Jurkat, Clone E6-1 (cell line): ENCODE results near the gene VDAC1.
A peak's percentile ranks its signal among the peaks of the same experiment; 100 is the strongest.
"Not testable (repeated sequence)": the region's sequence is repeated elsewhere in the genome, so short reads cannot be mapped to it uniquely, and the experiment has no call there.

Experiments used
- DNase-seq: peaks from one replicate; pipeline ENCODE4 v3.0.0-alpha.2; 2011; ENCODE audit warnings: low read depth, low spot score
- H3K4me3 ChIP-seq: 2 replicates; pipeline ENCODE4 v1.5.1; 2011; ENCODE audit warnings: mild to moderate bottlenecking, low read length, control low read depth, moderate library complexity

VDAC1 gene

DNA sequence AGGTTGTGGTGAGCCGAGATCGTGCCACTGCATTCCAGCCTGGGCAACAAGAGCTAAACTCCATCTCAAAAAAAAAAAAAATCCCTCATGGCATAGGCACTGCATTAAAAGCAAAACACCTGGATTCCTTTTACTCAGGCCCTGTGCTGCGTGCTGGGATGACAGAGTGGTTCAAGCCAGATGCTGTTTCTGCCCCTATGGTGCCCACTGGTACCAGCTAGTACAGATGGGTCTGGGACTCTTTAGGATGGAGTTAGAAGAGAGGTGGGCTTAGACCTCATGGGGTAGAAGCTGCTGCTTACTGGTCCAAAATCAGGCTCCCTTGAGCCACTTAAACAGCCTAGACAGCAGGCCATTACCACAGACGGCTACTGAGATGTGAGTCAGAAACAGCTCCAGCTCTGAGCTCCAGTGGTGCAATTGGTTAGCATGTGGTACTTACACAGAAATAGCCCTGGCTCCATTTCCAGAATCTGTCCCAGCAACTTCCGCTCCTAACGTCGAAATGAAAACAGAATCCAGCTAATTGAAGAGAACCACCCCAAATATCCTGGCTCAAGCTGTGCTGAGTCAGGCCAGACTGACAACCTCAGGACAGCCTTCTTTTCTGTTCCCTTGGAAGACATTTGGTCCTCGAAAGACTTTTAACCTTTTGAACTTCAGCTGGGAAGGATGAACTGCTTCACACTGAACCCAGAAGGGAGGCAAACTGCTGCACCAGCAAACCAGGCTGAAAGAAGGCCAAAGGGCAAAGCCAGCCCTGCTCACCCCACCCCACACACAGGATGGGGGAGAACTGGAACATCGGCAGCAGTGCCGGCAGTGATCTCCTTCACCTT lies 51.8 kb downstream of the VDAC1 start:
- H3K4me3 ChIP-seq = no peak overlapping the region
- no peak for DNase-seq

DNA sequence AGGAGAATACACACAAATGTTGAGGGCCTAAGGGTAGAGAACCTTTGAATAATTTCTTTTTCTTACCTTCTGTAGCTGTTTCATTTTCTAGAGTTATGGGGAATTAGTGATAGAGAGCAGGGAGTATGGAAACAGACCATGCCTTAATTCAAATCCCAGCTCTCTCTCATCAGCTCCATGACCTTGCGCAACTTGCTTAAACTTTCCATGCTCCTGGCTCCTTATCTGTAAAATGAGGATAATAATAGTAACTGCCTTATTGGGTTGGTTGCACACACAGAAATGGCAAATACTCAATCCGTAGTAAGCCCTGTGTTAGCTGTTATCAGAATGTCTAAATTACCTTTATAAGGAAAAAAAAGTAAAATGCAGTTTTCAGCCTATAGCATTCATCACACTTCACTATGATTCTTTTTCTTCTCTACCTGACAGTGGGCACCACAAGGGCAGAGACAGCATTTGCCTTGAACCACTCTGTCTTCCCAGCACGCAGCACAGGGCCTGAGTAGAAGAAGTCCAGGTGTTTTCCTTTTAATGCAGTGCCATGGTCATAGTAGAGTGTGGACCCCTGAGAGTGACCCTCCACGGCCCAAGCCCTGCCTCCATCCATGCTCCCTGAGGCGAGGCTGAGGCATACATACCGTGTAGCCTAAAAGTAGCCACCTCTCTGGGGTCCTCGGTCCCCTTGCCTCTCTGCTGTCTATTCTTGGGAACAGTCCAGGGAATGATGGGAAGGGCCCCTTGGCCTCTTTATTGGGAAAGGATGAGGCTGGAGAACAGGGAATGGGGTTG lies 53.8 kb downstream of the VDAC1 start:
- no peak overlapping the region for H3K4me3 ChIP-seq
- DNase-seq = no peak

DNA sequence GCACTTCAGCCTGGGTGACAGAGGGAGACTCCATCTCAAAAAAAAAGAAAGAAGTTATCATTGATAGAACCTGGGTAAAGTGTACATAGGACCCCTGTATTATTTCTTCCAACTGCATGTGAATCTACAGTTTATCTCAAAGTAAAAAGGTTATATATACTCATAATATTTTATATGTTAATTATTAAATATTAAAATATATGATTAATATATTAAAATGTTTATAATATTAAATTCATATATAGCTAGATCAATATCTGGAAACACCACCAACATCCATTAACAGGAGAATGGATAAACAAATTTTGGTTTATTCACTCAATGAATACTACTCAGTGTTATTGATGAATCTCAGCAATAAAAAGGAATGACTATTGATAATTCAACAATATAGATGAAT lies 56.1 kb downstream of the VDAC1 start:
- DNase-seq = no peak
- no peak overlapping the region for H3K4me3 ChIP-seq

DNA sequence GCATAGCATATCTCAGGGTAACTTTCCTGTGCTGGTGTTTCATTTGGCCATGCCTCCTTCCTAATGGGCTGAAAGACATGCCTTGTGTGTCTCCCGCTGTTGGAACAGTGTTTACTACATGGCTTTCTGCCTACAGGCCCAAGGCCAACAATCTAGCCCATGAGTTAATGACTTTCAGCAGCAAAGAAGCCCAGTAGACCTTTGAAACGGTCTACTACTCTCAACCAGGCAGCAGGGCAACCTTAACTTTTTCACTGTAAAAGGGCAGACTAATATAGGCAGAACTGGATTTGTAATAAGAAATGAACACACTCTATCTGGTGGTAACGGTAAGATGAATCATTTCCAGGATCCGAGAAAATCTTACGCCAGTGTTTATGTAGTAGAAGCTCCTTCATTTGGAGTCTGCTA lies 57.3 kb downstream of the VDAC1 start:
- no peak for DNase-seq
- H3K4me3 ChIP-seq = no peak overlapping the region

DNA sequence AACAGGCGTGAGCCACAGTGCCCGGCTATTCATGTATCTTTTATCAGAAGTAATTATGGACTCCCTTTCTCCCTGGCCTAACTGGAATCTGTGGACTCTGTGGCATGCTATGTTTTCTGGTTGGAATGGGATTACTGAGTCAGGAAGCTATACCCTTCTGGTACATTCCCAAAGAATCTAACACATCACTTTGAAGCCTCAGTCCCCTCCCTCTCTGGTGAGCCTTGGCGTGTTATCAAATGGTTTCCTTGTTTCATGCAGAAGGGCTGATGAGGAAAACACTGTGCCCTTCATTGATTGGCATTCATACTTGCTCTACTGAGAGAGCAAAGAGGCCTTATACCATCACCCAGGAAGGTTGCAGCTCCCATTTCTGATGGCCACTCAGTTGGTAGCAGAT lies 59.2 kb downstream of the VDAC1 start:
- no peak overlapping the region for H3K4me3 ChIP-seq
- no peak for DNase-seq

DNA sequence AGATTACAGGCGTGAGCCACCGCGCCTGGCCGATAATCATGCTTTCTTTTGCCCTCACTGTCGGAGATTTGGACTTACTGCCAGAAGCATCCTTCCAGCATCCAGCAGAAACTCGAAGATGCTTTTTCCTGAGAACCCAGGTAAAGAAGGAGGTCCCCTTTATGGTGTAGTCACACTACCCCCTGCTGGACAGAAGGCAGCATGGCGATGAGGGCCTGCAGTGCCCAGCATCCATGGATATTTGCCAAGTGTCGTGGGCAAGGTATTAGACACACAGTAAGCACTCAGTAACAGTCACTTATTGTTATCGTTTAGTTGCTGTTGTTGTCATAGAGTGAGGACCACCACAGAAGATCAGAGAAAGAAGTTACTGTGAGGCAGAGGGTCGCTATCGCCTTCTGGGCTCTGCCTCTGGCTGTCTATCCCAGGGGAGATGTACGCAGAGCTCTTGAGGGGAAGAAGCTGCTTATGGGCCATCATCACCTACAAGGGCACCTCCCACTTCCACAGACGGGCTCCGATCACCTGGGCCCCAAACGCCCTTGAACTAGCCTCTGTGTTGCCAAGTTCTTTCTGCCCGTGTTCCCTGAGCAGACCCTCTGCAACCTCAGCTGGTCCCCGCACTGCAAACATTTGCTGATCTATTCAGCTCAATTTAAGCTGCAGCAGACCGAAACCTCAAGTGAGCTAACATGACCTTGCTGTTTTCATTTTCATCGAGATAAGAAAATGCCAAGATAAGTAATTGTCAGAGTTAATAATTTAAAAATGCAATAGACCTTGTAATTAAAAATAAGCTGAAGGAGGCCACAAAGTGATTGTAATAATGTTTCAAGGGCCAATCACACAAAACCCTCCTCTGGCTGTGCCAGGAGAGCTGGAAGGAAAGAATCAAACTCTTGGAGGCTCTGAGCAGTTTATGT lies 60.3 kb downstream of the VDAC1 start:
- H3K4me3 ChIP-seq = no peak overlapping the region
- DNase-seq = peak; percentile 28

DNA sequence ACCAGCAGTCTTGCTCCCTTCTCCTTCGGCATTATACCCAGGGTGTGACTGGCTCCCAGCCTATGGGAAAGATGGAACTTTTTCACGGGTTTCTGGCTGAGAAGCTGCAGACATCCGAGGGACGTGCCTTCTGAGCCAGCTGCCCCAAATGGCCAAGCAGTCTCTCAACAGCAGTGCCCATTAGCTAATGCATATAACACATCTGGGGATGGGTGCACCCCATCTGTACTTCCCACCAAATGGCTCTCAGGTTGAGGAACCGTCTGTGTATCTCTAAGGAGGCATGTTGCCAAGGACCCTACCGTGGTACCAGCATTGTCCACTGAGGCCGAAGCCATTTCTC lies 61.3 kb downstream of the VDAC1 start:
- no peak for DNase-seq
- no peak overlapping the region for H3K4me3 ChIP-seq

DNA sequence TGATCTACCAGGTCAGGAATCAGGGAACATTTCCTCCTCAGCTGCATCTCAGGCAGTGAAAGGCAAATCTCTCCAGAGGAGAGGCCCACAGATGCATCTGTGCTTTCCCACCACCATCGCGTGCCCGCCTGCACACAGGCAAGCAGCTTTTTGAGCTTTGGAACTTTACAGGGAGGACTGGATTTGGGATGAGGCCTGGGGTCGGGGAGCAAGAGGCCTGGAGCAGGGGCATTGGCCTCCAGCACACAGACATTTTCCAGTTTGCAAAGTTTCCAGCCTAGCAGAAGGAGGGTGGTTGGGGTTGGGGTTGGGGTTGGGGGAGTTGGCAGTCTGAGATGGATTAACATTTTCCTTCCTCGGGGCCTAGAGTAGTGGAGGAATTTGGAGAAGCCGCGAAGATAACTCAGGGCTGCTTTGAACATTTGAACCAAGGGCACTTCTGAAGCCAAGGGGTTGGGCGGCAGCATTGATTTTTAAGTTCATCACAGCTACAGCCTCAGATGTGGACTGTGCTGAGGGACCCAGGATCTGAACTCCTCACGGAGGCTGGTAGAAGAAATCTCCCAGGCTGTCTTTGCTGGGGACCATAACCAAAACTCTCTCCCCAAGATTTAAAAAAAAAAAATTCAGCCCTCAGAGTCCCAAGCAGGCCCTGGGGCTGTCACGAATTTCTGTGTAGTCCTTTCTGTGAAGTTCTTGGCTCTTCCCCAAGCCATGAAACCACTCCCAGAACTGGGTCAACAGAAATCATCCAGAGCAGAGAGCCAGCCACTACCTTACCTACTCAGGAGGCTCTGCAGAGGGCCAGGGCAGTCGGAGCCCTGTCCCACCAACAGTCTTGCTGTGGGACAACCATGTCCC lies 61.9 kb downstream of the VDAC1 start:
- H3K4me3 ChIP-seq = no peak overlapping the region
- DNase-seq = no peak

DNA sequence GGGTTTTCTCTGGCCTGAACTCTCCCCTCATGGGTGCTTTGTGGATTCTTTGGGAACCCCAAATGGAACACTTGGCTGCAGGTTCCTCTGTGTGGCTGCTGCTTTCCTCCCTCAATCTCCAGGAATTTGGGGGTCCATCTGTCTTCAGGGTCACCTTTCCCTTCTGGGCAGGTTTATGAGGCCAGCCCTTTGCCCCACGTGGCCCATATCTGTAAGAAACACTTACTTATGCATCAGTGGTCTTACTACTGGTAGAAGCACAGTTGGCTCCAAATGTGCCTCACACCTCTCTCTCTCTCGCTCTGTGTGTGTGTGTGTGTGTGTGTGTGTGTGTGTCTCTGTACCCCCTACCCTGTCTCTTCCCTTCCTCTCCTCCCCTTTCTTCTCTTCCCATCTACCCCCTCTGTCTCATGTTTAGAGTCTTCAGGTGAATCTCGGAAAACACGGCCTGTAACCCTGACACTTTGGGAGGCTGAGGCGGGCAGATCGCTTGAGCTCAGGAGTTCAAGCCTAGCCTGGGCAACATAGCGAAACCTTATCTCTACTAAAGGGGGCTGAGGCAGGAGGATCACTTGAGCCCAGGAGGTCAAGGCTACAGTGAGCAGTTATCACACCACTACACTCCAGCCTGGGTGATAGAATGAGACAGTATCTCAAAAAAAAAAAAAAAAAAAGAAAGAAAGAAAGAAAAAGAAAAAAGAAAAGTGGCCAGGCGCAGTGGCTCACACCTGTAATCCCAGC lies 63.1 kb downstream of the VDAC1 start:
- no peak for DNase-seq
- no peak overlapping the region for H3K4me3 ChIP-seq

DNA sequence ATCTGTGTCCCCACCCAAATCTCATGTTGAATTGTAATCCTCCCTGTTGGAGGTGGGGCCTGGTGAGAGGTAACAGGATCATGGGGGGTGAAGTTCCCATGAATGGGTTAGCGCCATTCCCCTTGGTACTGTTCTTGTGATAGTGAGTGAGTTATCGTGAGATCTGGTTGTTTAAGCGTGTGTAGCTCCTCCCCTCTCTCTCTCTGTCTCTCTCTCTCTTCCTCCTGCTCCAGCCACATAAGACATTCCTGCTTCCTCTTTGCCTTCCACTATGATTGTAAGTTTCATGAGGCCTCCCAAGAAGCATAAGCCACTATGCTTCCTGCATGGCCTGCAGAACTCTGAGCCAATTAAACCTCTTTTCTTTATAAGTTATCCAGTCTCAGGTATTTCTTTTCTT lies 65.1 kb downstream of the VDAC1 start:
- DNase-seq = no peak
- H3K4me3 ChIP-seq = no peak overlapping the region

DNA sequence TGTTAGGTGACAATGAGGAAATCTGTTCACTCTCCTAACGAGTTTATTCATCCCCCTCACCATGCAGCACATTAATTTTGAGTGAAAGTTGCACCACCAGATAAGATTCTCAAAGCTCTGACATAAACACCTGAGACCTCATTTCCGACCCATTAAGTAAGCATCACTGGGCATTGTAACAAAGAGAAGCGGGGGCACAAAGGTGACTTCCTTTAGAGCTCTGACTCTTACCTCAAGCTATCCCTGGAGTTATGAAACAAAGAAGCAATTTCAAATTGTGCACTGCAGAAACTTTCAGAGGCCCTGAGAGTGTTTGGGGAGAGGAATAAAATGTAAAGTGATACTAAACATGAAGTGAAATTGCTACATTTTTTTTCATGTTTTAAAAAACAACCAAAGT lies 65.8 kb downstream of the VDAC1 start:
- no peak for DNase-seq
- no peak overlapping the region for H3K4me3 ChIP-seq

DNA sequence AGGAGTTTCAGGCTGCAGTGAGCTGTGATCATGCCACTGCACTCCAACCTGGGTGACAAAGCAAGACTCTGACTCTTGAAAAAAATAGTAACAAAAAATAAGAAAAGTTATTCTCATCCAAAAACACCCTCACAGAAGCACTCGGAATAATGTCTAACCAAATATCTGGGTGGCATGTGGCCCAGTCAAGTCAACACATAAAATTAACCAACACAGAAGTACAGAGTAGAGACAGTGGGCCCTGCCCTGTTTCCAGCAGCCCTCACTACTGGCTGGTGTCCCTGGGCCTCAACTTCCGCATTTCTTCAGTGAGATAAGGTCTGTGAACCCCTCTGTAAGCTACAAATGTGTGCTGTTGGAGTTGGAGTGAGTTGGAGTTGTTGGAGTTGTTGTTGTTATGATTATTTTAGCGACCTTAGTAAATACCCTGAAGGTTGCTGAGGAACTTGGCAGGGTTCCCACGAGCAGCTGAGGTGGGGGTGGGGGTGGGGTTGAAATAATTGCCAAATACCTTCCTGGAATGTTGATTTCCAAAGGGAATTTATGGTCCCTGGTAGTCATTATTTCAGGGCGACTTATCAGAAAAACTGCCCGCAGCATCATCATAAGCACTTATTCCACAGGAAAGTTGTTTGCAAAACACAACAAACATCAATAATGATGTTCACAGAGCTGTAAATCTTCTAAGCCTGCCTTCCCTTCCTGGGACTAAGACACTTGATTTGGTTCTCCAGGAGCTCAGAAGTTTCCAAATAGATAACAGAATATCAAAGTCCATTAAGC lies 66.5 kb downstream of the VDAC1 start:
- no peak for DNase-seq

DNA sequence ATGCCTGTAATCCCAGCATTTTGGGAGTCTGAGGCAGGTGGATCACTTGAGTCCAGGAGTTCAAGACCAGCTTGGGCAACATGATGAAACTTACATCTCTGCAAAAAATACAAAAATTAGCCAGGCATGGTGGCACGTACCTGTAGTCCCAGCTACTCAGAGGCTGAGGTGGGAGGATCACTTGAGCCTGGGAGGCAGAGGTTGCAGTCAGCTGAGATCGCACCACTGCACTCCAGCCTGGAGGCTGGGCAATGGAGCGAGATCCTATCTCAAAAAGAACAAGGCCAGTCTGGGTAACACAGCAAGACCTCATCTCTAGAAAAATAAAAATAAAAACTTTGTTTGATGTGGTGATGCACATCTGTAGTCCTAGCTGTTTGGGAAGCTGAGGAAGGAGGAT lies 67.1 kb downstream of the VDAC1 start:
- not testable (repeated sequence) for H3K4me3 ChIP-seq, DNase-seq

More for the DNA sequence above, 66.5 kb downstream of the VDAC1 start:
- H3K4me3 ChIP-seq = no peak overlapping the region

DNA sequence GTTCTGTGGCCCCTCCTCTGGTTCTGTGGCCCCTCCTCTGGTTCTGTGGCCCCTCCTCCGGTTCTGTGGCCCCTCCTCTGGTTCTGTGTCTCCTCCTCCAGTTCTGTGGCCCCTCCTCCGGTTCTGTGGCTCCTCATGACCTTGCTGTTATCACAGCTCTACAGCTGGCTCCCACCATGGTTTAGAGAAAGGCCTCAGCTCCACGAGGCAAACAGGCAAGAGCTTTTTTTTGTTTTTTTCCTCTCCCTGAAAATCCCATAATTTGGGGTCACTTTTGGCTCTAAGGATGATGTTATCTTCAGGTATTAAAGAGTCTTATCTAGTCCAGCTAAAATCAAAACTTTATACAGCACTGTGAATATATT lies 68.1 kb downstream of the VDAC1 start:
- no peak overlapping the region for H3K4me3 ChIP-seq

DNA sequence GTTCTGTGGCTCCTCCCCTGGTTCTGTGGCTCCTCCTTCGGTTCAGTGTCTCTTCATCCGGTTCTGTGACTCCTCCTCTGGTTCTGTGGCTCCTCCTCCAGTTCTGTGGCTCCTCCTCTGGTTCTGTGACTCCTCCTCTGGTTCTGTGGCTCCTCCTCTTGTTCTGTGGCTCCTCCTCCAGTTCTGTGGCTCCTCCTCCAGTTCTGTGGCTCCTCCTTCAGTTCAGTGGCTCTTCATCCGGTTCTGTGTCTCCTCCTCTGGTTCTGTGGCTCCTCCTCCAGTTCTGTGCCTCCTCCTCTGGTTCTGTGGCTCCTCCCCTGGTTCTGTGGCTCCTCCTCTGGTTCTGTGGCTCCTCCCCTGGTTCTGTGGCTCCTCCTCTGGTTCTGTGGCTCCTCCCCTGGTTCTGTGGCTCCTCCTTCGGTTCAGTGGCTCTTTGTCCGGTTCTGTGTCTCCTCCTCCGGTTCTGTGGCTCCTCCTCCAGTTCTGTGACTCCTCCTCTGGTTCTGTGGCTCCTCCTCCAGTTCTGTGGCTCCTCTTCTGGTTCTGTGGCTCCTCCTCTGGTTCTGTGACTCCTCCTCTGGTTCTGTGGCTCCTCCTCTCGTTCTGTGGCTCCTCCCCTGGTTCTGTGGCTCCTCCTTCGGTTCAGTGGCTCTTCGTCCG lies 68.7 kb downstream of the VDAC1 start:
- not testable (repeated sequence) for H3K4me3 ChIP-seq, DNase-seq

More for the DNA sequence above, 68.1 kb downstream of the VDAC1 start:
- DNase-seq = no peak

DNA sequence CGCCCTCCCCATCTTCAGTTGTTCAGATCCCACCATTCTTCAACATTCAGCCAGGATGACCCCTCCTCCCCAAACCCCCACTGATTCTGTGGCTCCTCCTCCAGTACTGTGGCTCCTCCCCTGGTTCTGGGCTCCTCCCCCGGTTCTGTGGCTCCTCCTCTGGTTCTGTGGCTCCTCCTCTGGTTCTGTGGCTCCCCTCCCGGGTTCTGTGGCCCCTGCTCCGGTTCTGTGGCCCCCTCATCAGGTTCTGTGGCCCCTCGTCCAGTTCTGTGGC lies 69.2 kb downstream of the VDAC1 start:
- no peak for DNase-seq
- H3K4me3 ChIP-seq = no peak overlapping the region
